ENCODE results near the gene MYADML2.

Gene MYADML2

GRCh38 chr17:81890447-81891302, 56.4 kb downstream of the MYADML2 start:
- DNase-seq, result no peak
